DOHH2 (cell line): ENCODE results near the gene SLC29A3.
A peak's percentile ranks its signal among the peaks of the same experiment; 100 is the strongest.

Experiments
- CTCF ChIP-seq: fragments of 200-600 bp; sonication (generic); IDR thresholded peaks from one replicate; pipeline ENCODE4 v1.5.1; 2014; ENCODE audit warnings: antibody characterized with exemption, mild to moderate bottlenecking, low read depth, low read length; ENCODE audit not compliant: poor library complexity, severe bottlenecking
- EZH2phosphoT487 ChIP-seq: fragments of 200-600 bp; sonication (generic); IDR thresholded peaks from 2 replicates; pipeline ENCODE4 v1.6.1; 2017; ENCODE audit warnings: borderline replicate concordance, mild to moderate bottlenecking, antibody characterized with exemption, low read length, moderate library complexity, mixed read lengths

GRCh38 chr10:71317739-71318138, 1.3 kb upstream of the SLC29A3 start:
- TF ChIP-seq CTCF (peak; percentile 26), EZH2phosphoT487 (no peak)
